ENCODE results near the gene POC5. TPM values are rescaled to one million over a fixed set of nuclear protein-coding genes. Genes with fewer than 3 reads are reported as not detected.

Gene POC5
- total RNA-seq (2021; fragmentation: NEBNext Ultra II Directional; extraction: Animal tissue kit (Norgen Biotek cat#: 25700)) (11.2 and 11.9 TPM in 2 replicates), polyA plus RNA-seq (2011; rRNA removed) (9.5 and 12.1 TPM in 2 replicates), polyA minus RNA-seq (2011; rRNA and poly(A)+ RNA removed) (9.7 and 13.2 TPM in 2 replicates)
- polyA plus RNA-seq (2011; cell fraction: cytosol; rRNA removed), result 12.4 TPM
- polyA plus RNA-seq (2011; cell fraction: nucleus; rRNA removed), result 6.3 TPM
- 5.7 to 8.2 TPM (median 6.9 TPM) in 4 replicates for polyA plus RNA-seq (2012, experiment 1 of 2)
- 0.79 TPM for polyA plus RNA-seq (2012, experiment 2 of 2)
- 7.9 TPM for polyA plus RNA-seq (2013, experiment 1 of 2)
- 7.9 TPM for polyA plus RNA-seq (2013, experiment 2 of 2)
- 11.7 TPM for polyA minus RNA-seq (2011; cell fraction: cytosol; rRNA and poly(A)+ RNA removed)
- polyA minus RNA-seq (2011; cell fraction: nucleus; rRNA and poly(A)+ RNA removed), result 17.7 TPM
- long read RNA-seq, experiment 1, partial matches to known transcripts, result 4 of 7 reads
- long read RNA-seq, experiment 1, other reads (novel, unspliced or antisense), result 3 of 7 reads
- long read RNA-seq, experiment 2, transcript POC5-202 (12 exons, 2,229 nt), result major isoform, 7 of 20 reads
- long read RNA-seq, experiment 2, partial matches to known transcripts, result 3 of 20 reads
- long read RNA-seq, experiment 2, other reads (novel, unspliced or antisense), result 10 of 20 reads

- Histone ChIP-seq H3K14ac (ENCODE audit: insufficient read length) (no peak within 1 kb of the TSS), H3K4ac (replicated peaks; ENCODE audit: insufficient read length, low read depth, low read length) (no peak within 1 kb of the TSS), H3K23me2 (ENCODE audit: low read depth, low read length) (peaks cover 5% of the 10 kb centered on the region), H3K79me1 (ENCODE audit: low read depth, low read length) (peaks cover 3% of the 10 kb centered on the region; the same call in 1 of the 2 replicates), H3K9ac (replicated peaks in 1 of 4; ENCODE audit: extremely low read depth in 1 of 4, low read depth in 3 of 4, low read length in 3 of 4) (peak within 1 kb of the TSS; percentile 50 to 81 (median 66)), H4K91ac (replicated peaks; ENCODE audit: insufficient read length, low read length) (peak within 1 kb of the TSS; percentile 81), H3K27ac (ENCODE audit: low read depth, low read length) (peak within 1 kb of the TSS; percentile 57; the same call in 1 of the 2 replicates), H4K8ac (ENCODE audit: extremely low read depth, insufficient read depth, low read length) (peak within 1 kb of the TSS; percentile 86; the same call in 1 of the 2 replicates), H2AFZ (ENCODE audit: low read length) (peak within 1 kb of the TSS; percentile 90), H3K4me2 (ENCODE audit: insufficient read depth in 1 of 2, low read depth in 2 of 2, low read length in 2 of 2) (peak within 1 kb of the TSS; percentile 60 to 64), H3K56ac (replicated peaks; ENCODE audit: insufficient read length, low read depth, low read length) (peak within 1 kb of the TSS; percentile 12), H2AK5ac (ENCODE audit: low read depth, low read length) (no peak within 1 kb of the TSS), H3K36me3 (ENCODE audit: control insufficient read depth in 2 of 4, insufficient read depth in 4 of 4, low read length in 3 of 4) (peaks cover 0 to 2% (median 0%) of the 10 kb centered on the region in 4 experiments; a peak in 1 of 8 replicates), H2BK5ac (ENCODE audit: low read depth, low read length) (peak within 1 kb of the TSS; percentile 80; the same call in 1 of the 2 replicates), H3K79me2 (ENCODE audit: control insufficient read depth in 1 of 2, insufficient read depth in 2 of 2, low read length in 2 of 2) (peaks cover 3 to 16% of the 10 kb centered on the region in 2 experiments; a peak in 3 of 4 replicates), H3K4me1 (replicated peaks in 1 of 4; ENCODE audit: control insufficient read depth in 3 of 4, insufficient read depth in 4 of 4, low read length in 3 of 4) (peaks cover 0 to 2% (median 0%) of the 10 kb centered on the region in 4 experiments; a peak in 3 of 7 replicates), H2BK12ac (ENCODE audit: low read depth, low read length) (no peak within 1 kb of the TSS), H4K5ac (ENCODE audit: insufficient read length, low read depth, low read length) (peak within 1 kb of the TSS; percentile 85), H3K18ac (ENCODE audit: extremely low read depth, low read length) (peak within 1 kb of the TSS; percentile 57; the same call in 1 of the 2 replicates), H3K23ac (ENCODE audit: insufficient read length) (no peak within 1 kb of the TSS), H2BK120ac (replicated peaks; ENCODE audit: low read depth, low read length) (no peak within 1 kb of the TSS), H2BK20ac (ENCODE audit: low read length) (no peak within 1 kb of the TSS), H2BK15ac (ENCODE audit: low read length) (no peak within 1 kb of the TSS; the same call in 1 of the 2 replicates), H3K27me3 (replicated peaks in 1 of 4; ENCODE audit: control insufficient read depth in 3 of 4, extremely low read depth in 1 of 4, insufficient read depth in 3 of 4, low read length in 3 of 4) (no peaks in the 10 kb centered on the region; a peak in 1 of 7 replicates), H3K9me3 (ENCODE audit: insufficient read depth in 2 of 2, low read depth in 1 of 2, low read length in 1 of 2) (no peaks in the 10 kb centered on the region), H4K20me1 (replicated peaks in 1 of 2; ENCODE audit: control insufficient read depth in 1 of 2, insufficient read depth in 2 of 2, low read length in 2 of 2) (no peaks in the 10 kb centered on the region), H3K4me3 (ENCODE audit: extremely low read depth in 1 of 4, insufficient read depth in 2 of 4, low read depth in 3 of 4, low read length in 4 of 4) (peak within 1 kb of the TSS; percentile 79 to 98 (median 86))
- ChIA-PET POLR2A (ENCODE audit: partially characterized antibody) (interaction anchor here (0.6 to 1.6 kb wide), 2 partner anchors 12 to 169 kb away, joined by 3 to 8 read pairs; no protein-coding TSS in a partner anchor), CTCF (ENCODE audit: partially characterized antibody) (interaction anchor here (0.6 to 1.2 kb wide), 3 partner anchors 18 to 551 kb away, joined by 3 to 5 read pairs (median 3); no protein-coding TSS in a partner anchor)
- peak; percentile 94 to 99 for DNase-seq (ENCODE audit: low read depth in 1 of 2, low spot score in 2 of 2)
- WGBS, 2 experiments (ENCODE audit: extremely low coverage in 1 of 2, insufficient coverage in 1 of 2, insufficient read length in 1 of 2, insufficient replicate concordance in 2 of 2, low coverage in 1 of 2, low lambda C conversion rate in 2 of 2, missing lambda C conversion rate in 1 of 2), result 16% methylated on average over 45 of the region's 51 CpGs; no CpG with 5 or more reads in 1 of the 2 experiments
- FAIRE-seq, result peak; percentile 50
- TF ChIP-seq TBP (IDR thresholded peaks at IDR 0.05; ENCODE audit: low read depth, low read length) (peak; percentile 81), PHF8 (conservative IDR thresholded peaks at IDR 0.05; ENCODE audit: low read depth, low read length) (peak; percentile 78), JUND (IDR thresholded peaks at IDR 0.05; ENCODE audit: low read length) (no peak), FOSL1 (IDR thresholded peaks at IDR 0.05; ENCODE audit: insufficient read depth, low read depth, low read length) (no peak), EGR1 (IDR thresholded peaks at IDR 0.05; ENCODE audit: borderline replicate concordance, low read depth, low read length) (no peak), TAF7 (optimal IDR thresholded peaks at IDR 0.05; ENCODE audit: borderline replicate concordance, low read depth, low read length) (no peak), SIN3A (conservative IDR thresholded peaks at IDR 0.05 in 1 of 2, IDR thresholded peaks at IDR 0.05 in 1 of 2; ENCODE audit: low read depth in 1 of 2, low read length in 2 of 2) (peak; percentile 13 to 97; a peak in 2 of 4 replicates)
Measured at GRCh38 chr5:75717082-75717922, at the start of gene POC5. Gene POC5 (minus strand): TSS chr5:75717437. CDS start chr5:75712937, 4,500 bp downstream.

All from H1 (cell line).